Measurements from ENCODE around the gene SPDYE4. TPM values are rescaled to one million over a fixed set of nuclear protein-coding genes. Genes with fewer than 3 reads are reported as not detected.

Gene SPDYE4
- total RNA-seq, 2 experiments from 2014 or later, result not detected

GRCh38 chr17:8776248-8776647 lies 17.9 kb upstream of the SPDYE4 start:
- intact Hi-C loops (cut with DNase I, micrococcal nuclease), result no loop called here
- ChIA-PET POLR2A (no interaction called here), CTCF (no interaction called here)
- Histone ChIP-seq H3K27me3 (ENCODE audit: control insufficient read depth in 1 of 2, insufficient read depth in 2 of 2, low read length in 2 of 2) (peaks cover 6 to 19% of the 10 kb centered on the region in 2 experiments), H3K27ac (ENCODE audit: low read depth in 1 of 2, low read length in 2 of 2) (no peak overlapping the region), H3K4me1 (ENCODE audit: insufficient read depth, low read length) (no peaks in the 10 kb centered on the region), H3K4me3 (ENCODE audit: low read length) (no peak overlapping the region), H3K9me3 (ENCODE audit: control insufficient read depth in 1 of 2, insufficient read depth in 1 of 2, low read length in 2 of 2) (peaks cover 6 to 7% of the 10 kb centered on the region in 2 experiments), H3K36me3 (ENCODE audit: insufficient read depth, low read length) (no peaks in the 10 kb centered on the region)
- DNase-seq (no peak), ATAC-seq (ENCODE audit: poor library complexity) (no peak)
- no peak for TF ChIP-seq CTCF (IDR thresholded peaks at IDR 0.05)
- no peak overlapping the region for H3K4me3 Mint-ChIP-seq
- H3K36me3 Mint-ChIP-seq (ENCODE audit: low read depth), result no peaks in the 10 kb centered on the region
- no peak overlapping the region for H3K27ac Mint-ChIP-seq
- H3K9me3 Mint-ChIP-seq, result peaks cover 9% of the 10 kb centered on the region
- no peaks in the 10 kb centered on the region for H3K4me1 Mint-ChIP-seq (ENCODE audit: low read depth)
- H3K27me3 Mint-ChIP-seq, result peaks cover 30% of the 10 kb centered on the region

- no peak overlapping the region for H3K27ac ChIP-seq (ENCODE audit: low read depth in 1 of 2, low read length in 2 of 2)
These were observed 8.4 kb upstream of the SPDYE4 start for GRCh38 chr17:8766731-8767130.

GRCh38 chr17:8762012-8762411 lies 3.7 kb upstream of the SPDYE4 start:
- Mint-ChIP-seq H3K4me3 (no peak overlapping the region), H3K9me3 (no peaks in the 10 kb centered on the region), H3K27me3 (peaks cover 13% of the 10 kb centered on the region), H3K36me3 (ENCODE audit: low read depth) (no peaks in the 10 kb centered on the region), H3K4me1 (ENCODE audit: low read depth) (no peaks in the 10 kb centered on the region), H3K27ac (no peak overlapping the region)
- ATAC-seq (ENCODE audit: poor library complexity), result no peak
- H3K4me3 ChIP-seq (ENCODE audit: low read length), result no peak overlapping the region
- intact Hi-C loops (cut with DNase I, micrococcal nuclease), result no loop called here
- H3K27me3 ChIP-seq (ENCODE audit: control insufficient read depth in 1 of 2, insufficient read depth in 2 of 2, low read length in 2 of 2), result no peaks in the 10 kb centered on the region
- ChIA-PET POLR2A (no interaction called here), CTCF (no interaction called here)
- H3K27ac ChIP-seq (ENCODE audit: low read depth in 1 of 2, low read length in 2 of 2), result no peak overlapping the region
- no peaks in the 10 kb centered on the region for H3K9me3 ChIP-seq (ENCODE audit: control insufficient read depth in 1 of 2, insufficient read depth in 1 of 2, low read length in 2 of 2)
- no peaks in the 10 kb centered on the region for H3K4me1 ChIP-seq (ENCODE audit: insufficient read depth, low read length)
- DNase-seq, result no peak
- TF ChIP-seq CTCF (IDR thresholded peaks at IDR 0.05), result no peak
- no peaks in the 10 kb centered on the region for H3K36me3 ChIP-seq (ENCODE audit: insufficient read depth, low read length)

More at GRCh38 chr17:8766731-8767130, 8.4 kb upstream of the SPDYE4 start:
- no peak for TF ChIP-seq CTCF (IDR thresholded peaks at IDR 0.05)
- CTCF ChIA-PET, result no interaction called here
- H3K4me1 ChIP-seq (ENCODE audit: insufficient read depth, low read length), result no peaks in the 10 kb centered on the region
- no peak overlapping the region for H3K4me3 ChIP-seq (ENCODE audit: low read length)
- H3K9me3 ChIP-seq (ENCODE audit: control insufficient read depth in 1 of 2, insufficient read depth in 1 of 2, low read length in 2 of 2), result no peaks in the 10 kb centered on the region
- ATAC-seq (ENCODE audit: poor library complexity) (no peak), DNase-seq (no peak)
- no peaks in the 10 kb centered on the region for H3K4me1 Mint-ChIP-seq (ENCODE audit: low read depth)
- no peaks in the 10 kb centered on the region for H3K36me3 ChIP-seq (ENCODE audit: insufficient read depth, low read length)
- no peak overlapping the region for H3K27ac Mint-ChIP-seq
- POLR2A ChIA-PET, result no interaction called here
- intact Hi-C loops (cut with DNase I, micrococcal nuclease), result no loop called here
- no peaks in the 10 kb centered on the region for H3K9me3 Mint-ChIP-seq
- no peaks in the 10 kb centered on the region for H3K27me3 ChIP-seq (ENCODE audit: control insufficient read depth in 1 of 2, insufficient read depth in 2 of 2, low read length in 2 of 2)
- no peak overlapping the region for H3K4me3 Mint-ChIP-seq
- H3K36me3 Mint-ChIP-seq (ENCODE audit: low read depth), result no peaks in the 10 kb centered on the region
- peaks cover 14% of the 10 kb centered on the region for H3K27me3 Mint-ChIP-seq
